Stimulated activated naive CD8-positive, alpha-beta T cell treated with anti-CD3 and anti-CD28 coated beads, Interleukin-15, amount 100 ng/mL, for 72 hours (primary cell): Measurements from ENCODE around the gene GFRA4.
A peak's percentile ranks its signal among the peaks of the same experiment; 100 is the strongest.

Source experiments
- ATAC-seq: fragments of 150-1000 bp; cut with Tn5 transposase; 2 replicates; pipeline ENCODE4 v1.10.0; 2021; ENCODE audit warnings: mild to moderate bottlenecking, moderate library complexity
- DNase-seq, 2 donors: peaks; one replicate each; pipeline ENCODE4 v3.0.0; 2021 to 2022
- H3K27ac Mint-ChIP-seq, 2 donors: one replicate each; pipeline ENCODE4 v1.8.0; 2022; ENCODE audit warnings: mild to moderate bottlenecking in 2 of 2, mixed read lengths in 2 of 2, moderate library complexity in 2 of 2
- H3K27me3 Mint-ChIP-seq: one replicate; pipeline ENCODE4 v1.8.0; 2022; ENCODE audit warnings: mixed read lengths
- H3K4me1 Mint-ChIP-seq: one replicate; pipeline ENCODE4 v1.8.0; 2022; ENCODE audit warnings: mild to moderate bottlenecking, mixed read lengths
- H3K4me3 Mint-ChIP-seq, 2 donors: one replicate each; pipeline ENCODE4 v1.8.0; 2022; ENCODE audit warnings: mild to moderate bottlenecking in 2 of 2, mixed read lengths in 2 of 2, moderate library complexity in 1 of 2
- H3K9me3 Mint-ChIP-seq, 2 donors: one replicate each; pipeline ENCODE4 v1.8.0; 2022; ENCODE audit warnings: mixed read lengths in 2 of 2

GFRA4 gene

GRCh38 chr20:3663031-3663701 is at the start of gene GFRA4:
Gene GFRA4 (minus strand): TSS chr20:3663399. CDS start chr20:3663399, 0 bp downstream.
- Mint-ChIP-seq H3K27me3 (peaks cover 69% of the 10 kb centered on the region), H3K4me3 (no peak within 1 kb of the TSS), H3K9me3 (no peaks in the 10 kb centered on the region), H3K27ac (no peak within 1 kb of the TSS), H3K4me1 (peaks cover 49% of the 10 kb centered on the region)
- DNase-seq: no peak
- no peak for ATAC-seq

GRCh38 chr20:3712279-3712873 is 49.2 kb upstream of the GFRA4 start, which contains the start of gene SIGLEC1:
Gene SIGLEC1 (minus strand): TSS chr20:3712600. CDS start chr20:3707128, 5,472 bp downstream.
- DNase-seq (no peak), ATAC-seq (no peak)
- H3K27me3 Mint-ChIP-seq: peaks cover 15% of the 10 kb centered on the region
- no peak within 1 kb of the TSS for H3K27ac Mint-ChIP-seq
- no peak within 1 kb of the TSS for H3K4me3 Mint-ChIP-seq
- H3K9me3 Mint-ChIP-seq: no peaks in the 10 kb centered on the region
- no peaks in the 10 kb centered on the region for H3K4me1 Mint-ChIP-seq

GRCh38 chr20:3711484-3711941 is 48.3 kb upstream of the GFRA4 start:
- H3K27ac Mint-ChIP-seq: no peak overlapping the region
- peaks cover 13% of the 10 kb centered on the region for H3K27me3 Mint-ChIP-seq
- no peak for DNase-seq
- no peaks in the 10 kb centered on the region for H3K9me3 Mint-ChIP-seq
- H3K4me3 Mint-ChIP-seq: no peak overlapping the region
- no peaks in the 10 kb centered on the region for H3K4me1 Mint-ChIP-seq
- ATAC-seq: no peak

GRCh38 chr20:3710703-3711483 is 47.7 kb upstream of the GFRA4 start:
- H3K9me3 Mint-ChIP-seq: no peaks in the 10 kb centered on the region
- H3K27ac Mint-ChIP-seq: no peak overlapping the region
- peaks cover 13% of the 10 kb centered on the region for H3K27me3 Mint-ChIP-seq
- H3K4me1 Mint-ChIP-seq: no peaks in the 10 kb centered on the region
- ATAC-seq (peak; percentile 75), DNase-seq (peak; percentile 75 to 79)
- no peak overlapping the region for H3K4me3 Mint-ChIP-seq

- Mint-ChIP-seq H3K4me3 (no peak overlapping the region), H3K9me3 (no peaks in the 10 kb centered on the region), H3K27me3 (peaks cover 13% of the 10 kb centered on the region), H3K4me1 (no peaks in the 10 kb centered on the region), H3K27ac (no peak overlapping the region)
- DNase-seq (no peak), ATAC-seq (peak; percentile 21)
Observed at GRCh38 chr20:3710011-3710466, 46.8 kb upstream of the GFRA4 start.

- H3K4me3 Mint-ChIP-seq: no peak overlapping the region
- no peak overlapping the region for H3K27ac Mint-ChIP-seq
- peaks cover 13% of the 10 kb centered on the region for H3K27me3 Mint-ChIP-seq
- no peaks in the 10 kb centered on the region for H3K4me1 Mint-ChIP-seq
- DNase-seq: no peak
- no peak for ATAC-seq
- H3K9me3 Mint-ChIP-seq: no peaks in the 10 kb centered on the region
Observed at GRCh38 chr20:3707508-3707899, 44.3 kb upstream of the GFRA4 start.

GRCh38 chr20:3706774-3707507 is 43.7 kb upstream of the GFRA4 start:
- ATAC-seq (no peak), DNase-seq (no peak)
- Mint-ChIP-seq H3K27me3 (peaks cover 10% of the 10 kb centered on the region), H3K27ac (no peak overlapping the region), H3K4me1 (no peaks in the 10 kb centered on the region), H3K9me3 (no peaks in the 10 kb centered on the region), H3K4me3 (no peak overlapping the region)

GRCh38 chr20:3705970-3706739 is 43.0 kb upstream of the GFRA4 start:
- Mint-ChIP-seq H3K27me3 (peaks cover 2% of the 10 kb centered on the region), H3K4me3 (no peak overlapping the region), H3K27ac (peak overlapping the region in 1 of 2 donors; percentile 54), H3K4me1 (no peaks in the 10 kb centered on the region), H3K9me3 (no peaks in the 10 kb centered on the region)
- no peak for ATAC-seq
- DNase-seq: no peak

- Mint-ChIP-seq H3K4me1 (no peaks in the 10 kb centered on the region), H3K9me3 (no peaks in the 10 kb centered on the region), H3K4me3 (no peak overlapping the region), H3K27ac (no peak overlapping the region), H3K27me3 (no peaks in the 10 kb centered on the region)
- DNase-seq (no peak), ATAC-seq (no peak)
Observed at GRCh38 chr20:3705491-3705969, 42.3 kb upstream of the GFRA4 start.

GRCh38 chr20:3704087-3704486 is 40.9 kb upstream of the GFRA4 start:
- no peaks in the 10 kb centered on the region for H3K27me3 Mint-ChIP-seq
- no peak for ATAC-seq
- no peaks in the 10 kb centered on the region for H3K4me1 Mint-ChIP-seq
- H3K9me3 Mint-ChIP-seq: no peaks in the 10 kb centered on the region
- peak overlapping the region in 1 of 2 donors; percentile 91 for H3K27ac Mint-ChIP-seq
- DNase-seq: no peak
- no peak overlapping the region for H3K4me3 Mint-ChIP-seq

- H3K4me1 Mint-ChIP-seq: no peaks in the 10 kb centered on the region
- H3K4me3 Mint-ChIP-seq: no peak overlapping the region
- no peaks in the 10 kb centered on the region for H3K27me3 Mint-ChIP-seq
- no peaks in the 10 kb centered on the region for H3K9me3 Mint-ChIP-seq
- no peak overlapping the region for H3K27ac Mint-ChIP-seq
- DNase-seq: no peak
- no peak for ATAC-seq
Observed at GRCh38 chr20:3702611-3703391, 39.6 kb upstream of the GFRA4 start.

GRCh38 chr20:3701061-3701998 is 38.1 kb upstream of the GFRA4 start:
- no peak overlapping the region for H3K27ac Mint-ChIP-seq
- H3K4me1 Mint-ChIP-seq: no peaks in the 10 kb centered on the region
- no peaks in the 10 kb centered on the region for H3K9me3 Mint-ChIP-seq
- DNase-seq (no peak), ATAC-seq (no peak)
- H3K4me3 Mint-ChIP-seq: no peak overlapping the region
- H3K27me3 Mint-ChIP-seq: no peaks in the 10 kb centered on the region

- no peak overlapping the region for H3K4me3 Mint-ChIP-seq
- DNase-seq (no peak), ATAC-seq (peak; percentile 33)
- no peaks in the 10 kb centered on the region for H3K9me3 Mint-ChIP-seq
- no peaks in the 10 kb centered on the region for H3K27me3 Mint-ChIP-seq
- no peaks in the 10 kb centered on the region for H3K4me1 Mint-ChIP-seq
- H3K27ac Mint-ChIP-seq: no peak overlapping the region
Observed at GRCh38 chr20:3699037-3699436, 35.8 kb upstream of the GFRA4 start.
